A204.1 (cell line): ENCODE measurements around the gene AGAP1.

Source experiments
- FAIRE-seq: peaks from 2 replicates; lab custom pipeline; 2012; peaks lifted over from hg19 to GRCh38; lab: Jason Lieb, UNC

Gene AGAP1

DNA sequence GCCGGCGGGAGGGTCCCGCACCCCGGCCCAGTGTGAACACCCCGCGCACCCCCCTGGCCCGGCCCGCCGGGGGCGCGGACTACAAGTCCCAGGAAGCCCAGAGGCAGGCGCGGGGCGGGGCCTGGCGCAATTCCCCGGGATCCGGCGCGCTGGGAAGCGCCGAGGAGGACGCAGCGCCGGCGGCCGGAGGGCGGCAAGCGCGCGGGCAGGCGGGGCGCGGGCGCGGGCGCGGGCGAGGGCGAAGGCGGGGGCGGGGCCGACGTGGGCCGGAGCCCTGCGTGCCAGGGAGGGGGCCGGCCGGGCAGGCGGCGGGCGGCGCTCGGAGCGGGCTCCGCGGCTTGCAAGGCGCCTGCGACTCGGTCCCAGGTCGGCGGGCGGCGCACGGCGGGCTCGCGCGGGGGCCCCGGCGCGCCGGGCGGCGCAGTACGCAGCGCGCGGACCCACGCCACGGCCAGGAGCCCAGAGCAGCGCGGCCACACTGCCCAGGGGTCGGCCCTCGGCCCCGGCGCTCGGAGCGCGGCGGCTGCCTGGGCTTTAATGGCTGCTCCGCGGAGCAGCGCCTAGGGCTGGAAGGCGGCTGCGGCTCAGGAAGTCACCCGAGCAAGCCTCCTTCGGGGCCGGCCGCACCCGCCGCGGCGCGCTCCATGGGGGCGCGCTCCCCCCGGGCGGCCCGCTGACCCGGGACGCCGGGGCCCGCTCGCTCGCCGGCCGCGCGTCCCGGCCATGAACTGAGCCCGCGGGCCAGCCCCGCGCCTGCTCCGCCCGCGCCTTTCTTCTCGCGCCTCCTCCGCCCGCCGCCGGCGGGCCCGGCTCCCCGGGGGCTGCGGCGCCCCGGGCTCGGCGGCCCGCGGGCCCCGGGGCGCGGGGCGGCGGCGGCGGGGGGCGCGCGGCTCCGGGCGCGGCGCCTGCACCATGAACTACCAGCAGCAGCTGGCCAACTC is at the start of gene AGAP1:
TSS of gene AGAP1 (plus strand) at position 269 of the 941 bp plus-strand sequence.
- FAIRE-seq: no peak

DNA sequence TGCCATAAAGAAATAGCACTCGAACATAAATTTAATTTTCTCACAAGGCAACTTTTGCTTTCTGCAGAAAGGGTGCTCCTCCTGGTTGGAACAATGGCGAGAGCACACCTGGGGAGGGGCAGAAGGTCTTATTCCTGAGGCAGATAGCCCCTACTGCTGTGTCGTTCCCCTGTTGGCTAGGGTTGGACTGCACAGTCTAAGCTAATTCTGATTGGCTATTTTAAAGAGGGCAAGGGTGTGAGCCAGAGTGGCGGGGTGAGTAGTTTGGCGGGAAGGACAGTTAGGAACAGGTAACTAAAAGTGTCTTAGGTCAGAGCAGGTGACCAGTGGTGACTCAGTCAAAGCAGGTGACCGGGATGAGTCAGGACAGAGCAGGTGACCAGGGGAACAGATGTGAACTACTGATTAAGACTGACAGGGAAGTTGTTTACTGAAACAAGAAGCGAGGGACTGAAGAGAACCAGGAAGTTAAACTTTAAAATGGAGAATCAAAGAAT is 49.7 kb upstream of the AGAP1 start:
- FAIRE-seq: no peak

DNA sequence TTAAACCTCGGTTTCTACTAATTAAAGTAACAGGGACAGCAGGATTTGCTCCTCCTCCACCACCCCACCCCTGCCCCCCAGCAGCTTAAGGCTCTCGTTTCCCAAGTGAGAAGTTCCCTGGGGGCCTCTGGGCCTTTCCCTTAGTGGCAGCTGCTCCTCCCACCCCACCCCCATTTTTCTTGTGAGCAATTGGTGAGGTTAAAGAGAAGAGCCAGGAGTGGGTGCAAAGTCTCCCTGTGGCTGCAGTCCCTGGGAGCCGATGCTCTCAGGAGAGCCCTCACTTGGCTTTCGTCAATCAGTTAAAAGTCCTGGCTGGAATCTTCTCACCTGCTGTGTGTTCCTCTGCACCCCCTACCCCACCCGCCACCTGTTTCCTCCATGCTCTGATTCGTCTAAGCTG is 48.7 kb upstream of the AGAP1 start:
- FAIRE-seq: no peak

DNA sequence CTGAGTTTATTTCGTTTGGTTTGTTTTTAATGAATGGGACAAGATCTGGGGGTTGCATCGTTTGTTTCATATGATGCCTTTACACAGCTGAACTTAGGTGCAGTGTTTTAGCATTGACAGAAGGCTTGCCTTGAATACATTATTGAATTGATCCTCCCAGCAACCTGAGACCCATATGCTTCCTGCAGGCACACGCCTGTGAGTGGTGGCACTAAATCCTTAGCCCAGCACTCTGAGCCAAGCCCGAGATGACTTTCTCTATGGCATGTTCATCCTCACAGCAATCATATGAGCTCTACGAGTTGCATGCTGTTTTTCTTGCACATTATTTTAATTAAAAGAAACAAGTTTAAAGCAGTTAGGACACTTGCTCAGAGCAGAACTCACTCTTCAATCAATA is 47.8 kb upstream of the AGAP1 start:
- no peak for FAIRE-seq

DNA sequence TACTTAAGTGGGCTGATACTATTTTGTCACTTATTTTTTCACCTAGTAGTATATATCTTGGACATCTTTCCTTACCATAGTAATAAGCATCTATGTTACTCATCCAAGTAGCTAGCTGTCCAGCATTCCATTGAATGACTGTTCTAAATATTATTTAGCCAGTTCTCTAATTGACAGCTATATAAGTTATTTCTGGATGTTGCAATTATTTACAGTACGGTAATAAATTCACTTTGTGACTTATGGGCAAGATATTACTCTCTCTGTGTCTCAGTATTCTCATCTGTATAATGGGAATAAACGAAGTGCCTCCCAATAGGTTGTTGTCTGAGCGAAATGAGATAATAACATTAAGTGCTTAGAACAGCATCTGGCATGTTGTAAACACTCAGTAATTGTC is 46.6 kb upstream of the AGAP1 start:
- no peak for FAIRE-seq

DNA sequence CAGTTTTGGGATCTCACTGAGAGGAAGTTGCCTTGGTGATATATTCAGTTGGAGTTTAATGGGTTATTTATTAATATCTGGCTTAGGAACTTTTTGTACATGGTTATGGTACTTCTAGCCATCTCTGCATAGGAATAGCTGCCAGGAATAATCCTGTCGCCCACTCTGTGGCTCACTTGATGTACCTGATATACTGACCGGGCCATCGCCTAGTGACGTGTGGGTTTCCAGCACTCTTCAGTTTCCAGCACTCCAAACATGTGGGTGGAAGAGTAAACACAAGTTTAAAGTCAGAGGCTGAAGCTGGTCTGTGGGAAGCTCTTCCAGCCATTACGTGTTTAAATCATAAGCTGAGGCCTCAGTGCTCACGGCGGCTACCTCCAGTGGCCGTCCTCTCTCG is 44.3 kb upstream of the AGAP1 start:
- no peak for FAIRE-seq

DNA sequence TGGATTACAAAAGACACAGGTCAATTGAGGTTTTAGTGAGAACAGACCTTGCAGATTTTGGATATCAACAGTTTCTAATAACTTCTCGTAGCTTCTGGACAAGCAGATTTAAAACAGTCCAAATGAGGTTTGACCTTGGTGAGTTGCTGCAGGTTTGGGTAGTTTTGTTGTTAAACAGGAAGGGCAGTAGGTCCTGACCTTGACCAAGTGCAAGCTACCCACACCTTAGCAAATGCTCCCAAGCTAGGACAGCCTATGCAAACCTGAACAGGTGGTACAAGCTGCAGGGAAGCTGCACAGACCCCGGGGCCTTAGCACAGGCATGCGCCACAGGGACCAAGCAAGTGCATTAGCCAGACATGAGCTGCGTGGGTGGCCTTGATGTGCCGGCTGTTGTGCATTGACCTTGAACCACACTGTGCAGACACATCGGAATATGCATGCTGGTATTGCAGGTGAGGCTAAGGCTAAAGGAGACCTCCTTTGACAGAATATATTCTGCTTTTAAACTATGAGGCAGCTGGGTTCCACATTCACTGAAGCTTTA is 40.2 kb upstream of the AGAP1 start:
- FAIRE-seq: no peak

DNA sequence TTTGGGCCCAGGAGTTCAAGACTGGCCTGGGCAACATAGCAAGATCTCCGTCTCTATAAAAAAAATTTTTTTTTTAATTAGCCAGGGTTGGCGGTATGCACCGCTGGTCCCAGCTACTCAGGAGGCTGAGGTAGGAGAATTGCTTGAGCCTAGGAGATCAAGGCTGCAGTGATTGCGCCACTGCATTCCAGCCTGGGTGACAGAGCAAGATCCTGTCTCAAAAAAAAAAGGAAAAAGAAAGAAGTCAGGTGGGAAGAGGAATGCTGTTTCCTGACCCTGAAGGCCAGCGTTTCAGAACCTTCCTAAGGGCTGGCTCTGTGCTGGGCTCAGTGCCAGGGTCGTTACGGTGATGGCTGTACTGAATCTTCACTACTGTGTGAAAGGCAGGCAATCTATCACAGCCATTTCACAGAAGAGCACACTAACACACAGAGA is 35.0 kb upstream of the AGAP1 start:
- no peak for FAIRE-seq

DNA sequence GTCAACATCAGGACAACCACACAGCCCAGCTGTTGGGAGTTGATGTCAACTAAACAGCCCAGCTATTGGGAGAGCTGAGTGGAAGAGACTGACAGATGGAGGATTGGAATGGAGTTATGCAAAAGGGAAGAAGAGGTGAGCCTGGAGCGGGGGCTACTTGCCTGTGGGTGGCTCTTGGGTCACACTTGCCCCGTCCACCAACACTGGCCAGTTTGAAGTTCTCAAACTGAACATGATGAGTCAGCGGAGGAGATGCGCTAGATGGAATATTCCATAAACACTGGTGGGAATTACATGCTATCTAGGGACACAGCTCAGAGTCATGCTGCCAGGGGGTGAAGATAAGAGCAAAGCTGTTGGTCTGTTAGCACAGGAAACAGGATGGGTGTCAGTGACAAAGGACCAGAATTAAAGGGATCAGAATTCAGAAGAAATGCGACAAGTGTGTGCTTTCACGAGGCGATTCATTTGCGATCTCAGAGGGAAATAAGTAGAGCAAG is 33.2 kb upstream of the AGAP1 start:
- FAIRE-seq: no peak

DNA sequence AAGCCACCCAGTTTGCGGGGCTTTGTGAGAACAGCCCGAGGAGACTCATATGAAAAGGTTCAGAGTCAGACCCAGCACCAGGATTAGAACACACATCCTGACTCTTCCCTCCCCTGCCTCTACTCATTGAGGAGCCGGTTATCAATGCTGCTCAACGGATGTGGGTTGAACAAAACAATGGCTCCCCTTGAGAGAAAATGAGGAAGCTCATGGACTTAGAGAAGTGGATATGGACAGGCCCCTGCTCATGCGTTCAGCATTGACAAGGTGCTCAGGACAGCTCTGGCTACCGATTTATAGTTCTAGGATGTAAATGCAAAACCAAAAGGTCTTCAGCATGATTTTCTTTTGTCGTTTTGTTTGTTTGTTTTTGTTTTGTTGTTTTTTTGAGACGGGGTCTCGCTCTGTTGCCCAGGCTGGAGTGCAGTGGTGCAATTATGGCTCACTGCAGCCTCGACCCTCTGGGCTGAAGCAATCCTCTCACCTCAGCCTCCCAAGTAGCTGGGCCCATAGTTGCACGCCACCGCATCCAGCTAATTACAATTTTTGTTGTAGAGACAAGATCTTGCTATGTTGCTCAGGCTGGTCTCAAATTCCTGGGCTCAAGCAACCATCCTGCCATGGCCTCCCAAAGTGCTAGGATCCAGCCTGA is 32.0 kb upstream of the AGAP1 start:
- no peak for FAIRE-seq

DNA sequence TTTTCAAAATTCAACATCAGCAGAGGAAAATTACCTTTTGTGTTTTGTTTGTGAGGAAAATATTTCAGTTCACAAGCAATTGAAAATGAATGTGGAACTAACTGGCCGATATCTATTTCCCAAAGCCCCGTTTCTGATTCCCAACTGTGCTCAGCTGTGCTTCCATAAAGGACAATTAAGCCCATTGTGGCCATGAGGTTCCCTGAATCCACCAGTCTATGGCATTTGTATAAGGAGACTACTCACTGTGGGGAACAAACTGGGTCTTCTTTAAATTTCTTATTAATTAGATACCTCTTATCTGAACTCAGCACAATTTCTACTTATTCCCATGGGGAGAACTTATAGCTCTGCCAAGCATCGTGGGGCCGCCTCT is 31.4 kb upstream of the AGAP1 start:
- FAIRE-seq: no peak

DNA sequence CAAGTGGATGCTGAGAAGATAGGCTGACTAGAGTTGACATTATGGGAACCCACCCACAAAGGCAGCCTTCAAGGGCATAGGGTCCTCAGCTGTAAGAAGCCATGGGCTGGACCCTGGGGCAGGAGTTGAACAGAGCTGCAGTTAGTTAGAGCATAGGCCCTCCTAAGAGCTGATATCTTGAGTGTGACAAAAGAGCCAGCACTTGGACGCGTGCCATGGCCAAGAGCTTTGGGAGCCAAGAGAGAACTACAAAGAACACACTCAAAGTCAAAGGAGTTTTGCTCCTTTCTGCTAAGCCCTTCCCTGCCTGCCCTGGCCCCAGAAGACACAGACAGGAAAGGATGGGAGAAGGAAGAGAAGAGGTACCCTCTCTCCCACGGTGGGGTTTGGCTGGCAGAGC is 29.9 kb upstream of the AGAP1 start:
- FAIRE-seq: no peak

DNA sequence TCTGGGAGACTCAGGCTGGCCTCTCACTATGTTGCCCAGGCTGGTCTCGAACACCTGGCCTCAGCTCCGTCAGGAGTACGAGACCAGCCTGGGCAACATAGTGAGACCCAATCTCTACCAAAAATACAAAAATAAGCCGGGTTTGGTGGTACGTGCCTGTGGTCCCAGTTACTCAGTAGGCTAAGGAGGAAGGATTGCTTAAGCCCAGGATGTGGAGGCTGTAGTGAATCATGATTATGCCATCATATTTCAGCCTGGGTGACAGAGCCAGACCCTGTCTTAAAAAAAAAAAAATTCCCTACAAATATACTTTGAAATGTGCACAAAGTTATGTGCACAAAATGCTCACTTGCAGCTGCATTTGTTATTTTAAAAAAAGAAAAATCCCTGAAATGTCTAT is 26.3 kb upstream of the AGAP1 start:
- no peak for FAIRE-seq

DNA sequence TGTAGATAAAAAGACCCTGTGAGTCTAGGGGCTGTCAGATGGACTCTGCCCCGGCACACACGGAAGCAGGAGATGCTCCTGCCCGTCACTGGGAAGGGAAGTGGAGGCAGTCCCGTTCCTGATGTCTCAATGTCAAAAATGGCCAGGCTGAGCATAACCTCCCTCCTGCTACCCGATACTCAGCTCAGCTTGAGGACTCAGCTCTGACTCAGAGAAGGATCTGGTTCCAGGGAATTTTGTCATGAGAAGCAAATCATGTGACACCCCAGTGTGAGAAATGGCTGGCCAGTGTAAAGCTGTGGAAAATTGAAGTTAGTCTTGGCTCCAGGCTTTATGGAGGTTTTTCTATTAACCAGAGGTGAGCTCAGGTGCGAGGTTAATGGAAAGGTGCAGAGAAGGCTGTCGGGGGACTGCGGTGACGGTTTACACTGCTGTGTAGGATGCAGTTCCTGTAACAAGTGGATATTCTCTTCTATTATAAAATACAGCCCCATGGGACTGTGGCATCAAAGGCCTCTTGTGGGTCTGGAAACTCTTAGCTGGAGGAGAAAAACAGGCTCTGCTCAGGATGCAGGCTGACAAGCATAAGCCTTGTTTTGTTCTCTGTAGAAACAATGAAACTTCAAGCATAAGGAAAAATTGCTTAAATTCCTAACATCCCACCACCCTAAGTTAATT is 24.7 kb upstream of the AGAP1 start:
- no peak for FAIRE-seq

DNA sequence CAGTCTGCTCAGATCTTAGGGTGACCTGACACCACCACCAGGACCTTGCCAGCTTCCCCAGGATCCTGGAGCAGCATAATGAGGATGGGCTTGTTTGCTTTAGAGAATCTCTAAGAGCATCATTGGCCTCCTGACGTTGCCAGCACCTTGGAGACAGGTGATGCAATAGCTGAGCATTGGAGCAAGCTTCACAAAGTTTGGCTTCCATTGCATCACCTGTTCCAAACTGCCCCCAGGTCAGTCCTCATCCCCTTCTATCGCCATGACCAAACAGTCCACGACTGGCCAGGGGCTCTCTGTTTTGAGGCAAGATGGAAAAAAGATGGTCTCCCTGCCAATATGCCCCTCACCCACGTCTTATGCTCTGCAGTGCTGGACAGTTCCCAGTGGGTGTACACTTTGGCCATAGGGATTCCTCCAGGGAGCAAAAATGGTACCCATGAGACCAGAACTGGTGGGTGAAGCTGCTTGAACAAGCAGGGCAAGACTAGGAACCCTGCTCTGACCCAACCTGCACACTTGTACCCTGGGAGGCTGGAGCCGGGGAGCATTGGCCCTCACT is 22.6 kb upstream of the AGAP1 start:
- no peak for FAIRE-seq

DNA sequence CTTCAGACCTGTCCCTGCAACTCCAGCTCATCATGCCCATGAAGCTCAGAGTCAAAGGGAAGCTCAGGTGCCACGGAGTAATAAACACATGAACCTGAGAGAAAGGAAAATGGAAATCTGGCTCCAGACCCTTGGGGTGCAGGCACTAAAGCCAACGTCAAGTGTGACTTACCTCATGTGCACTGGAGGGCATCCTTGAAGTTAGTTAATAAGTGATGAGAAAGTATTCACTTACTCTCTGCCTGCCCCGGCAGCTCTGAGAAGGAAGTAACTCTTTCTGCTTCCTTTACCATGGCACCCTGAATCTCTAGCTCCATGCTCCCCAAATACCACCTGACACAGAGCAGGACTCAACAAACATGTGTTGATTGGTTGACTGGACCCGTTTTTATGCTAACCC is 21.4 kb upstream of the AGAP1 start:
- FAIRE-seq: no peak

DNA sequence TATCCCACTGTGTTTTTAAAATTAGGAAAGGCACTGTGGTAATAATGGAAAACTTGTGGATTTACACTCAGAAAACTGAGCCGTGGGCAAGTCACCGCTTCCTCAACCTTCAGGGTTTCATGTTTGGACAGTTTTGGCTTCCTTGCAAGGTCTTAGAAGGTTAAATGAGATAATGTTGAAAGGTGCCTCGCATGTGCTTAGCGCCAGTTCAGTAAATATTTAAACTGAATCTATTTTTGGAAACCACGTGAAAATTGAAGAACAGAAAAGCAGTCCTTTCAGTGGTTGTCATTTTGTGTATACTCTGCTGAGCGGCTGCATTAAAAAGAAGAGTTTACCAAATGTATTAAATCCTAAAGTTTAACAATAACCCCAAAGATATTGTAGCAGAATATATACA is 15.2 kb upstream of the AGAP1 start:
- no peak for FAIRE-seq

DNA sequence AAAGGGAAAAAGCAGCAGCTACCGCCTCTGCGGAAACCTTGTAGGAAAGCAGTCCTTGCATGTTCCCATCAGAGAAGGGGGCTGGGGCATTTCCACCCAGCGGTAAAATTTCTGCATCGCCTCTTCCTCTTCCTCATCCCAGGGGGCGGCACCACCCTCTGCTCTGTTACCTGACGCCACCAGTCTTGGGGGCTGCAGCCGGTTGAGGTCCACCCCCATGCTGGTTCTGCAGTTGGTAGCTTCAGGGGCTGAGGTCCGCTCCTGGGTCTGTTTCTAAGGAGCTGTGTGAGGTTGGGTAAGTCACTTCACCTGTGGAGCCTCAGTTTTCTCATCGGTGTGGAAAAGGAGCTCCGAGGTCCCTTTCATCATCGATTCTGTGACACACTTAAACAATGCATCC is 14.2 kb upstream of the AGAP1 start:
- no peak for FAIRE-seq

DNA sequence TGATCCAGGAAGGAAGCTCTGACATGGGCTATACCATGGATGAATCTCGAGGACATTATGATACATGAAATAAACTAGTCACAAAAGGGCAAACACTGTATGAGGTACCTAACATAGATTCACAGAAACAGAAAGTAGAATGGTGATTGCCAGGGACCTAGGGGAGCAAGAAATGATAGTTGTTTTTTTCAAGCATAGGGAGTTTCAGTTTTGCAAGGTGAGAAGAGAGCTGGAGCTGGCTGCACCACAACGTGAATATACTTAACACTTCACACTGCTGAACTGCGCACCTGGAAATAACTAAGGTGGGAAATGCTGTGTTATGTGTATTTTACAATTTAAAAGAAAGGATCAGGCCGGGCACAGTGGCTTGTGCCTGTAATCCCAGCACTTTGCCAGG is 13.2 kb upstream of the AGAP1 start:
- no peak for FAIRE-seq

DNA sequence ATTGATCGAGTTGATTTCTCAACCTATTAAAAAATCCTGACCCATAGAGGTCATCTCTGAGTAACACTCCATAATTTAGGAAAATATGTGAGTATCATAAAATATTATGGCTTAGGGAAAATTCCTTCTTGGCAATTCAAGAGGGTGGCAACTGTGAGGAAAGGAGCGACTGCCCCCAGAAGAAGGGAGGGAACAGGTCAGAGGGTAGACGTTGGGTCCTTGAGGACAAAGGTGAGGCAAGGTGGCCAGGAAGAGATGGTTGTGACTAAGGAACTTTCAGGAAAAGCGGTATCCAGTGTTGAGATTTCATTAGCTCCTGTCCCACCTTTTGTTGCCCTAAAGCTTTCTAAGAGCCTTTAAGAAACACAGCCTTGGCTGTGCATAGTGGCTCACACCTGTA is 10.5 kb upstream of the AGAP1 start:
- FAIRE-seq: no peak

DNA sequence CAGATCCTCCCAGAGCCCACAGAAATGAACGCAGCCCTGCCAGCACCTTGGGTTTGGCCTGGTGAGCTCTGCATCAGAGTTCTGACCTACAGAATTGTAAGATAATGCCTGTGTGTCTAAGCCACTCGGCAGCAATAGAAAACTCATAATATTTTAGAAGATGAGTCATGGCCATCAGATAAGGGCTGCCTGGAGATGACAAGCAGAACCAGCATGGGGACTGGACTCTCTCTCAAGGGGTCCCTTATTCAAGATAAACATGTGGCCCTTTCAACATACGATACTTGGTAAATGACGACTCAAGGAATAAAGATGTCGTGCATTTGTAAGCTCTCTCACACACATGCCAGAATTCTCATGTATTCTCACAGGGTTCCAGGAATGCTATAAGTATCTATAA is 8.5 kb upstream of the AGAP1 start:
- no peak for FAIRE-seq

DNA sequence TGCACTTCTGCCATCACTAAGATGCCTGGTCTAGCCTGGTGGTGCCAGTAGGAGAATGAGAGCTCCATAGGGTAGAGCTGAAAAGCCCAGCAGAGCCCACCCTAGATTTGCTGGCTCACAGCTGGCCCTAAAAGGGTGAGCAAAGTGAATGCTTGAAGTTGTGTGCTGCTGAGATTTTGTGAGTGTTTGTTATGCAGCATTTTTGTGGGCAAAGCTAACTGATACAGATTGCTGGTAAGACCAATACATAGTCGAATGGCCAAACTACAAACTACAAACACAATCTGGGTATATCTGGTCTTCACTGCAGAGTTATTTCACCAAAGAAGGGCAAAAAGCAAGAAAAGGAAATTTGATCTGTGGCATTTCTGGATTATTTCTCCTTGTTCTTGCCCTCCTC is 7.1 kb upstream of the AGAP1 start:
- FAIRE-seq: no peak
